HG03565 (cell line): ENCODE data around the gene ARHGEF39.

Experiments
- ATAC-seq: cut with Tn5 transposase; IDR thresholded peaks from one replicate; pipeline ENCODE4 v1.9.1; 2021; ENCODE audit warnings: mild to moderate bottlenecking, moderate library complexity; ENCODE audit not compliant: unreplicated experiment

The ARHGEF39 gene

DNA sequence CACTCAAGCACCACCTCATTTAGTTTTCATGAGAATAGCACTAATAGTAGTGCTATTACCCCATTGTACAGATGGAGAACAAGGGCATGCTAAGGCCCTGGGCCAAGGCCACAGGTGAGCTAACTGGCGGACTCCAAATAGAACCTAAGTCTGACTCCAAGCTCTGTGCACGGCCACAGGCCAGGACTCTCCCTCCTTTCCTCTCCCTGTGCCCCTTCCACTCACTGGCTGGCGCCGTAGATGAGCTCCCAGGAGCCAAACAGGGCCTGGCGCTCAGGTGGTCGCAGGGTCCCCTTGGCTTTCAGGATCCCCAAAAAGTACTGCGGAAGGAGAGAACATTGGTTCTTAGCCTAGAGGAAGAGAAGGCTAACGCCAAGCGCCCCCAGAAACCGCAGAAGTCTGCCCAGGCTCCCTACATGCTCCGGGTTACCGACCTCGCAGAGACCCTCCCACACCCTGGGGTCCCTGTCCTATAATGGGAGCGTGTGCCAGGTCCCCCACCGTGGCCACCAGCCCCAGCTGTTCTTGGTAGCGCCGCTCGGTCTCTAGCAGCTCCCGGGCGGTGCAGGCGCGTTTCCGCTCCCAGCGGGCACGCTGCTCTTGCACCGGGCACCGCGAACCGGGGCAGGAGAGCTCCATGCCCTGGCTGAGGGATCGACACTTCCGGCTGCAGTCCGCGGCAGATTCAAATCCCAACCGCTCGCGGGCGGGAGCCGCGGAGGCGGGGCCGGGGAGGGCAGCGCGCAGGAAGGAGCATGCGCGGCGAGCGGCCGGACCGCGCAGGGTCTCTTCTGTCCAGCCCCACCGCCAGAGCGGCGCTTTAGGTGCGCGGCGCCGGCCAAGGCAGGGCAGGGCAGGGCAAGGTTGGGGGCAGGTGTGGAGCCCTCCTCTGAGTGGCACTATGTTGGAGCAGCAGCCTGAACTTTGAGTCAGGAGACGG is at the start of gene ARHGEF39:
ARHGEF39 (minus strand) TSS at position 665 of the 940 bp plus-strand sequence; CDS start at position 639, 26 bp downstream.
- ATAC-seq = peak; percentile 73

- no peak for ATAC-seq
Observed at GRCh38 chr9:35714123-35714522, 49.1 kb upstream of the ARHGEF39 start.

DNA sequence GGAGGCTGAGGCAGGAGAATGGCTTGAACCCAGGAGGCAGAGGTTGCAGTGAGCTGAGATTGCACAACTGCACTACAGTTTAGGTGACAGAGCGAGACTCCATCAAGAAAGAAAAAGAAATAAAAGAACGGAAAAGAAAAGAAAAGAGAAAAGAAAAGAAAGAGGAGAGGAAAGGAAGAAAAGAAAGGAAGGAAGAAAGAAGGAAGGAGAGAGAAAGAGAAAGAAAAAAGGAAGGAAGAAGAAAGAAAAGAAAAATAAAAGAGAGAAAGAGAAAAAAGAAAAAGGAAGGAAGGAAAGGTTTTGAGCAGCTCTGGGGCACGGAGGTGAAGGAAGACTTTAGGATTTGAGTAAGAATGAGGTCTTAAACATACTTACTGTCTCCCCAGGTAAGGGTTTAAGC is 48.6 kb upstream of the ARHGEF39 start:
- no peak for ATAC-seq

DNA sequence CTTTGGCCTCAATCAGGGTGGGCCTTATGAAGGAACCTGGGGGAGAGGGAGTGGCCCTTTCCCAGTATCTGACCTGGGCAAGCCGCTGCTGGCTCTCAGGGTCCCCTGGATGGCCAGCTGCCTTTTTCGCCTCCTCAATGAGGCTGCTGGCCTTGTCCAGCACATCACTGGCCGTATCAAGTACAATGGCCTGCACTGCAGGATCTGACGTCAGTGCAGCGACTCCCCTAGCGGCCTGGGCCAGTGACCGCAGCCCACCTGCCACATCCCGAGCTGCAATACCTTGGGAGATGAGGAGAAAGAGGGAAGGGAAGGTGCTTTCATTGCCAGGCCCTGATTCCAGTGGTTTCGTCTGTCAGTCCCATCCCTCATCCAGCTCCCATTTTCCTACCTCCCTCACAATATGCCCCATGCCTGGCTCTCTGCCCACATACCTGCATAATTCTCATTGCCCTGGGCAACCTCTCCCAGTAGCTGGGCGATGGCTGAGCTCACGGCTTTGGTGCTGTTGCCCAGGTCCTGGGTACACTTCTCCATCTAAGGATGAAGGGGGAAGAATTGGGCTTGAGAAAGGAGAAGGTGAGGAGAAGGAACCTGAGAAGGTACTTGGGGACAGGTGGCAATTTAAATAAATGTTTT is 47.9 kb upstream of the ARHGEF39 start:
- ATAC-seq = no peak

- ATAC-seq = no peak
Observed at GRCh38 chr9:35711501-35712428, 46.8 kb upstream of the ARHGEF39 start.

GRCh38 chr9:35710818-35711500 is 46.0 kb upstream of the ARHGEF39 start:
- no peak for ATAC-seq

DNA sequence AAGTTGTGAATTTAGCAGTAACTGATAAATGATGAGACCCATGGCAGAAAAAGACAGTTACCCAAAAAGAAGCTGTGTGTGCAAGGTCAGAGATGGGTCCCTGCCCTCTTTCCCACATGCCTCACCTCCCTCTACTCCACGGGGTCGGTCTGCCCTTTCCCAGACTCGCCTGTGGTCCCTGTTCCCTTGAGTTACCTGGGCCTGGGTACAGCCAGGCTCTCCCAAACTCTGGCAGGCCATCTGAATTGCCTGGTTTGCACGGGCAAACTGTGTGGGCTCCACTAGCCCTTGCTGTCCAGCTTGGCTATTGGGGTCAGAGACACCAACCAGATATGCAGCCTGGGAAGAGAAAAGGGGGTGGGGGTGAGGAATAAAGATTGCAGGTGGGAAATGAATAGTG is 43.2 kb upstream of the ARHGEF39 start:
- no peak for ATAC-seq

DNA sequence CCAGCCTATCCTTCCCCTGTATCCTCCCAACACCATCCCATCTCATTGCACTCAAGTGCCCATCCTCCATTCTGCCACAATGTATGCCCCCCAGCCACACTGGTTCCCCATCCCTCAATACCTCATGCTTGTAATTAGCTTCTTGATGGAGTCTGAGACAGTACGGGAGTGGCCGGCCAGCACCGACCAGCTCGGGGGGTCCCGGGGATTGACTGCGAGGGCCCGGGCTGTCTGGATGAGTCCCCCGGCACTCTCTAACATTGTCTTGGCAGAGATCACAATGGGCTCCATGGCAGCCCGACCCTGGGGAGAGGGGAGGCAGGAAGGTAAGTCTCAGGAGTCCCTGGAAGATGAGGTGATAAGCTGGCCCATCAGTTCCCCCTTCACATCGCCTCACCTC is 42.0 kb upstream of the ARHGEF39 start:
- ATAC-seq = no peak

DNA sequence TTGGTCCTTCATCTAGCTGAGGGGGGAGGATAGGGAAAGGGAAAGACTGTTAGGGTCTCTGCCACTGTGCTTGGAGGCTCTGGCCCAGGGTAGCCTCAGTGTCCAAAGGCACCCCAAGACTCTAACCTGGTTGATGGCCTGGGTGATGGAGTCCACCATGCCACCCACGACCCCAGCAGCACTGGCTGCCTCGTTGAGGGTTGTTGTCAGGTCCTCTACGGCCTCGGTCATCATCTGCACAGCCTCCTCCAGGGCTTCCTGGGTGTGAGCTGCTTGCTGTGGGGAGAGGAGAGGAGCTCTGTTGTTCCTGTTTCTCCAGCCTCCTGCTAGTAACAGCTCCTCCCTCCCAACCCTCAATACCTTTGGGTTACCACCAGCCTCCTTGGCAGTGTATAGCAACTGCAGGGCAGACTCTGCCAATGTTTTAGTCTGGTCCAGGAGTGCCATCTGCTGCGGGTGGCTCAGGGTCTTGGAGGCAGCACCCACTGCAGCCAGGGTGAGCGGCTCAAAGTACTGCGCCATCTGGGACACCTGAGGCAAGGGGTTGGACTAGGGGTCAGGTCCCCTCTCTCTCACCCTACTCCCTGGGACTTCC is 40.9 kb upstream of the ARHGEF39 start:
- ATAC-seq = no peak

GRCh38 chr9:35705372-35705771 is 40.4 kb upstream of the ARHGEF39 start:
- no peak for ATAC-seq

- no peak for ATAC-seq
Observed at GRCh38 chr9:35703906-35704672, 39.1 kb upstream of the ARHGEF39 start.

DNA sequence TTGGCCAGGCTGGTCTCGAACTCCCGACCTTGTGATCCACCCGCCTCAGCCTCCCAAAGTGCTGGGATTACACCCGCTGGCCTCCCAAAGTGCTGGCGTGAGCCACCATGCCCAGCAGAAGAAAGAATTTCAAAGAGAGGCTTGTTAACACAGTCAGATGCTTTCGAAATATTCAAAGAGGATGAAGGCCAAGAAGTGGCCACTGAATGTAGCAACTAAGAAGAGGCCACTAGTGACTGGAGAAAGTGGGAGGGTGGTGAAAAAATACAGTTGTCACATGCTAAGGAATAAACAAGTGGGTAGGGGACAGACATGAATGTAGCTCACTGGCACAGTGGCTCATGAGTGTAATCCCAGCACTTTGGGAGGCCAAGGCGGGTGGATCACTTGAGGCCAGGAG is 37.7 kb upstream of the ARHGEF39 start:
- ATAC-seq = no peak

DNA sequence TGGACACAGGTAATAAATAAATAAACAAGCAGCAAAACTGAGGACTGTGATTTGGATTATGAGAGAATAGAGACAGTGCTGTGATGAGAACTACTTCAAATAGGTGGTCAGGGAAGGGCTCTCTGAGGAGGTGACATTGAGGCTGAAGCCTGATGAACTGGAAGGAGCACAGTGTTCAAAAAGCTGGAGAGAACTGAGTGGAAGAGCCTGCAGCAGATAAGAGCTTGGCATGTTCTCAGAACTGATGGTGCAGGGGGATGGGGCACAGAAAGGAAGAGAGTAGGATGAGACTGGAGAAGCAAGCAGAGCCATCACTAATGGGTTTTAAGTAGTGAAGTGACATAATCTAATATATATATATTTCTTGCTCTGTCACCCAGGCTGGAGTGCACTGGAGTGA is 35.9 kb upstream of the ARHGEF39 start:
- ATAC-seq = no peak

DNA sequence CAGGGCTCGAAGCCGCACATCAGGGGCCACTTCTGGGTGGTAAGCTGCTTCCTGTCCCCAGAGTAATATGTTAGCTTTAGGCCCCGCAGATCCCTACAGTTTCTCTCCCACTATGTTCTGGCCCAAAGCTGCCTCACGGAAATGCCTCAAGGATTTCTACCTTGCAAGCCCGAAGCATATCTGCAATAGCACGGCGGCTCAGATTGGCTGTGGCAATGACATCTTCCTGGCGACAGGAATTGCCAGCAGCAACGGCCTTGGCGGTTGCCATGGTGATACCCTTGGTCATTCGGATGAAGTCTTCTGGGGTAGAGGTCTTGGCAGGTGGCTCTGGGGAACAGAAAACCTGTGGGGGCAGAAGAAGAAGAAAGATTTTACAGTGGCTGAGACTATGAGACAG is 35.0 kb upstream of the ARHGEF39 start:
- ATAC-seq = no peak

- no peak for ATAC-seq
Observed at GRCh38 chr9:35698231-35698630, 33.2 kb upstream of the ARHGEF39 start.

- ATAC-seq = no peak
Observed at GRCh38 chr9:35697486-35697885, 32.5 kb upstream of the ARHGEF39 start.

GRCh38 chr9:35696520-35697215 is 31.7 kb upstream of the ARHGEF39 start:
- no peak for ATAC-seq

- no peak for ATAC-seq
Observed at GRCh38 chr9:35695943-35696401, 31.0 kb upstream of the ARHGEF39 start.
